Gastroesophageal sphincter (tissue), 4 donors: Measurements from ENCODE around the gene NKX2-2. TPM values are rescaled to one million over a fixed set of nuclear protein-coding genes. Genes with fewer than 3 reads are reported as not detected.

Experiments used
- ATAC-seq: fragments of 150-250 bp; one replicate; pipeline ENCODE4 v1.9.1; 2016; ENCODE audit warnings: mild to moderate bottlenecking, moderate library complexity
- H3K27ac ChIP-seq, 4 donors: fragments of 200-600 bp; sonication (generic) in 3 of 4; 1 replicate in 3 of 4; 2 replicates in 1 of 4; pipeline ENCODE4 v1.5.1; 2016 to 2019
- H3K27me3 ChIP-seq: fragments of 200-600 bp; sonication (generic); one replicate; pipeline ENCODE4 v1.5.1; 2019
- H3K36me3 ChIP-seq, 2 donors: fragments of 200-600 bp; sonication (generic); one replicate each; pipeline ENCODE4 v1.5.1; 2019; ENCODE audit warnings: control low read depth in 1 of 2
- H3K4me1 ChIP-seq, 3 donors: fragments of 200-600 bp; sonication (generic); 1 replicate in 2 of 3; 2 replicates in 1 of 3; pipeline ENCODE4 v1.5.1; 2016 to 2019; ENCODE audit warnings: control low read depth in 2 of 3
- H3K4me3 ChIP-seq, 2 donors: fragments of 200-600 bp; sonication (generic); one replicate each; pipeline ENCODE4 v1.5.1; 2019; ENCODE audit warnings: mild to moderate bottlenecking in 1 of 2, moderate library complexity in 1 of 2
- H3K9me3 ChIP-seq, 3 donors: fragments of 200-600 bp; sonication (generic); one replicate each; pipeline ENCODE4 v1.5.1; 2017 to 2019; ENCODE audit warnings: control low read depth in 2 of 3
- CTCF ChIP-seq, 4 experiments: fragments of 200-600 bp in 2 of 4; fragments of 450-650 bp in 2 of 4; sonication (generic) in 1 of 4; IDR thresholded peaks; one replicate each; pipeline ENCODE4 v1.5.1; 2017 to 2019; ENCODE audit warnings: antibody characterized with exemption in 4 of 4, mild to moderate bottlenecking in 2 of 4, moderate library complexity in 2 of 4
- EP300 ChIP-seq: sonication (generic); formaldehyde crosslinking; IDR thresholded peaks from one replicate; pipeline ENCODE4 v1.6.1; 2017; ENCODE audit warnings: antibody characterized with exemption, mild to moderate bottlenecking
- POLR2A ChIP-seq, 2 donors: fragments of 450-650 bp; IDR thresholded peaks; one replicate each; pipeline ENCODE4 v1.6.1; 2017; ENCODE audit warnings: antibody characterized with exemption in 2 of 2, mild to moderate bottlenecking in 2 of 2, moderate library complexity in 1 of 2
- POLR2AphosphoS5 ChIP-seq: sonication (generic); formaldehyde crosslinking; IDR thresholded peaks from one replicate; pipeline ENCODE4 v1.6.1; 2017; ENCODE audit warnings: antibody characterized with exemption
- WGBS, 2 donors: methylation state at CpG; one replicate each; pipeline ENCODE4 v1.1.5; 2018; ENCODE audit warnings: low coverage in 1 of 2; 5-methylcytosine and 5-hydroxymethylcytosine counted together
- total RNA-seq, 4 donors: library from RNA; depleted of rRNA; stranded (reverse); fragments of >200 nt; gene quantifications; one replicate each; pipeline ENCODE4 v1.1.0, GENCODE V29; 2016

NKX2-2 gene
- total RNA-seq, 4 donors from 2014 or later, result not detected

- no peak for ATAC-seq
- Histone ChIP-seq H3K27ac (no peak overlapping the region), H3K9me3 (no peaks in the 10 kb centered on the region), H3K4me1 (peaks cover 0 to 79% (median 52%) of the 10 kb centered on the region in 3 donors), H3K36me3 (no peaks in the 10 kb centered on the region), H3K27me3 (peaks cover 100% of the 10 kb centered on the region), H3K4me3 (peak overlapping the region in 1 of 2 donors; percentile 45)
- WGBS, 2 donors, result 29 to 33% methylated on average over 8 to 13 of the region's 18 CpGs
- TF ChIP-seq POLR2A (IDR thresholded peaks at IDR 0.05) (no peak), EP300 (no peak), CTCF (IDR thresholded peaks at IDR 0.05) (no peak), POLR2AphosphoS5 (no peak)
Measured at GRCh38 chr20:21511485-21511849, 2.4 kb downstream of the NKX2-2 start.

GRCh38 chr20:21510414-21511384 lies 3.2 kb downstream of the NKX2-2 start:
- Histone ChIP-seq H3K36me3 (no peaks in the 10 kb centered on the region), H3K4me1 (peaks cover 0 to 79% (median 58%) of the 10 kb centered on the region in 3 donors), H3K9me3 (no peaks in the 10 kb centered on the region), H3K27me3 (peaks cover 100% of the 10 kb centered on the region), H3K4me3 (peak overlapping the region; percentile 2 to 47), H3K27ac (no peak overlapping the region)
- TF ChIP-seq CTCF (IDR thresholded peaks at IDR 0.05), result no peak
- ATAC-seq, result no peak
- WGBS, 2 donors, result 26 to 64% methylated on average over 6 to 30 of the region's 62 CpGs

- no peak for TF ChIP-seq POLR2AphosphoS5
- TF ChIP-seq CTCF (IDR thresholded peaks at IDR 0.05), result no peak
- TF ChIP-seq POLR2A (IDR thresholded peaks at IDR 0.05), result no peak
- TF ChIP-seq EP300, result no peak
- ATAC-seq, result no peak
- peaks cover 0 to 78% (median 53%) of the 10 kb centered on the region in 3 donors for H3K4me1 ChIP-seq
Measured at GRCh38 chr20:21509597-21510371, 4.1 kb downstream of the NKX2-2 start.

GRCh38 chr20:21509079-21509596 lies 4.7 kb downstream of the NKX2-2 start:
- Histone ChIP-seq H3K4me1 (peaks cover 0 to 71% (median 46%) of the 10 kb centered on the region in 3 donors), H3K9me3 (no peaks in the 10 kb centered on the region), H3K27ac (no peak overlapping the region), H3K27me3 (peaks cover 100% of the 10 kb centered on the region), H3K4me3 (no peak overlapping the region), H3K36me3 (no peaks in the 10 kb centered on the region)
- no peak for ATAC-seq
- no peak for TF ChIP-seq CTCF (IDR thresholded peaks at IDR 0.05)
- TF ChIP-seq EP300, result no peak
- no peak for TF ChIP-seq POLR2A (IDR thresholded peaks at IDR 0.05)
- no peak for TF ChIP-seq POLR2AphosphoS5
- WGBS, 2 donors, result 1 to 3% methylated on average over 9 of the region's 12 CpGs

More at GRCh38 chr20:21509597-21510371, 4.1 kb downstream of the NKX2-2 start:
- H3K9me3 ChIP-seq, result no peaks in the 10 kb centered on the region
- H3K36me3 ChIP-seq, result no peaks in the 10 kb centered on the region
- WGBS, 2 donors, result 8 to 13% methylated on average over 3 to 5 of the region's 43 CpGs
- H3K27me3 ChIP-seq, result peaks cover 100% of the 10 kb centered on the region
- H3K4me3 ChIP-seq, result peak overlapping the region in 1 of 2 donors; percentile 47
- no peak overlapping the region for H3K27ac ChIP-seq
